GM12865 (cell line): ENCODE data around the gene NOB1.
"Not testable (repeated sequence)": the region's sequence is repeated elsewhere in the genome, so short reads cannot be mapped to it uniquely, and the experiment has no call there.

Experiments used
- DNase-seq: peaks from one replicate; pipeline ENCODE4 v3.0.0; 2010; ENCODE audit warnings: low read depth
- H3K4me3 ChIP-seq: 2 replicates; pipeline ENCODE4 v1.5.1; 2011; ENCODE audit warnings: mild to moderate bottlenecking, low read depth, low read length, control low read depth
- CTCF ChIP-seq: IDR thresholded peaks from 2 replicates; pipeline ENCODE4 v1.5.1; 2011; ENCODE audit warnings: low read length, control low read depth, low read depth, inconsistent platforms; ENCODE audit not compliant: insufficient read depth; ENCODE audit errors: missing control alignments

The NOB1 gene

GRCh38 chr16:69762814-69763598 is 8.3 kb upstream of the NOB1 start:
- peak overlapping the region; percentile 97 for H3K4me3 ChIP-seq
- peak; percentile 48 for DNase-seq
- no peak for TF ChIP-seq CTCF

GRCh38 chr16:69761983-69762813 is 7.5 kb upstream of the NOB1 start, which contains the start of gene WWP2:
TSS of gene WWP2 (plus strand) at chr16:69762332. CDS start at chr16:69787011, 24,679 bp downstream.
- peak; percentile 88 for DNase-seq
- peak within 1 kb of the TSS; percentile 97 for H3K4me3 ChIP-seq
- no peak for TF ChIP-seq CTCF

GRCh38 chr16:69757375-69757774 is 2.6 kb upstream of the NOB1 start:
- not testable (repeated sequence) for DNase-seq, H3K4me3 ChIP-seq

- H3K4me3 ChIP-seq: no peak overlapping the region
- DNase-seq: no peak
- TF ChIP-seq CTCF: no peak
These were observed 2.0 kb upstream of the NOB1 start for GRCh38 chr16:69756705-69757104.

- TF ChIP-seq CTCF: no peak
- peak overlapping the region; percentile 96 for H3K4me3 ChIP-seq
- no peak for DNase-seq
These were observed 620 bp downstream of the NOB1 start for GRCh38 chr16:69754143-69754468.

- DNase-seq: no peak
- no peak for TF ChIP-seq CTCF
- H3K4me3 ChIP-seq: no peak overlapping the region
These were observed 5.9 kb downstream of the NOB1 start for GRCh38 chr16:69748694-69749345.

GRCh38 chr16:69747115-69747514 is 7.6 kb downstream of the NOB1 start:
- TF ChIP-seq CTCF: no peak
- H3K4me3 ChIP-seq: no peak overlapping the region
- DNase-seq: no peak
